Measurements from ENCODE around the gene BAAT. TPM values are rescaled to one million over a fixed set of nuclear protein-coding genes. Genes with fewer than 3 reads are reported as not detected.

BAAT gene
- polyA plus RNA-seq, 1 donor (not counting 4 experiments of a cell fraction or from before 2014, with no cell fraction given) = 0.14 TPM

DNA sequence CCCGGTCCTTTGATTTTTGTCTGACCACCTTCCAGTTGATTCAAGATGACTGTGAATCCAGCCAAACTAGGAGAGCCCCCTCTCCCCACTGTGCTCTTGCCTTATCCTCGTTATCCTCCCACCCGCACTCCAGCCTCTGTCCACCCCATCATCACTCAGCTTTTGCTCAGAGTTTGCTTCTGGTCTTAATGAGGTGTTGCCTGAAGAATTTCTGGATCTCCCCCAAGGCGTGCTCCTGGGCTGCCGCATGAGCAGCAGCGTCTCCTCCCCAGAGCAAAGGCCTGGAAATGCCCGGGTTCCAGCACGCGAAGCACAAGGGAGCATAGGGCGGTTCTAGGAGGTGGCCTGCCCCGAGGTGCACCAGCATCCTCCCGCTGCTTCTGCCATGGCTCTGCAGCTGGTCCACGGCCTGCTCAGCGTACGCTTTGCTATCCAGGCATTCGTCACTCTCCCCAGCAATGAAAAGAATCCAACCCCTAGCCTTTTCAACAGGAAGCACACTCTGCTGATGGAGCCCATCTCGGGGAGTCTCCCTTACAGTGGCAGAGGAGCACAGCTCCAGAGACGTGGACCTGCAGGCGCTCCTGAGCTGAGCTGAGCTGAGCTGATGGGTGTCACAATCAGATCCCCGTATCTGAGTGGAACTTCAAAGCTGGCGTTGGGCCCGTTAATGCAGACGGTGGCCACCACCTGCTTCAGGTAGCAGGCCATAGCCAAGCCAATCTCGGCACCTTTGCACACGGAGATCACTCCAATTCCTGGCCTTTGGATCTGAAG, 50.7 kb downstream of the BAAT start:
- FAIRE-seq = no peak
- dilution Hi-C loops (cut with MboI; ENCODE audit: extremely low pct_ligation_motif_present, low sequenced_read_pairs) = no loop called here
- H3K27ac ChIP-seq (ENCODE audit: control insufficient read depth, insufficient read depth, low read length) = no peak overlapping the region

DNA sequence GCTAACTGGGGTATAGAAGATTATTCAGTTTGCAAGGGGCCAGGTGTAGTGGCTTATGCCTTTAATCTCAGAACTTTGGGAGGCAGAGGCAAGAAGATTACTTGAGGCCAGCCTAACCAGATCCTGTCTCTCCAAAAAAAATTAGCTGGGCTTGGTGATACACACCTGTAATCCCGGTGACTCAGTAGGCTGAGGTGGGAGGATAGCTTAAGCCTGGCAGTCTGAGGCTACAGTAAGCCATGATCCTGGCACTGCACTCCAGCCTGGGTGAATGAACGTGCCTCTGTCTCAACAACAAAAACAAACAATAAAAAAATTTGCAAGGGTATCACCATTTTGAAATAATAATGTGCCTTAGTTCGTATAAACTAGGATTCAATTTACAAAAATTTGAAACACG, 51.3 kb downstream of the BAAT start:
- no peak for DNase-seq (ENCODE audit: low read depth, low spot score)
- dilution Hi-C loops (cut with MboI; ENCODE audit: extremely low pct_ligation_motif_present, low sequenced_read_pairs) = no loop called here

More for the DNA sequence above, 50.7 kb downstream of the BAAT start:
- Histone ChIP-seq H3K4me1 (ENCODE audit: control insufficient read depth, extremely low read depth, insufficient read depth, low read length) (no peaks in the 10 kb centered on the region), H3K9ac (ENCODE audit: control insufficient read depth, extremely low read depth, insufficient read depth, low read length) (no peak overlapping the region), H4K20me1 (ENCODE audit: control insufficient read depth, extremely low read depth, insufficient read depth, low read length) (no peaks in the 10 kb centered on the region), H3K9me3 (ENCODE audit: control insufficient read depth, low read depth, low read length) (no peaks in the 10 kb centered on the region), H2AFZ (ENCODE audit: control insufficient read depth, low read length) (no peak overlapping the region), H3K36me3 (ENCODE audit: control insufficient read depth in 2 of 2, extremely low read depth in 1 of 2, insufficient read depth in 2 of 2, low read length in 2 of 2) (no peaks in the 10 kb centered on the region), H3K79me2 (ENCODE audit: control insufficient read depth, insufficient read depth, low read length) (no peaks in the 10 kb centered on the region), H3K4me3 (ENCODE audit: control insufficient read depth in 2 of 3, extremely low read depth in 1 of 3, insufficient read depth in 2 of 3, low read depth in 1 of 3, low read length in 3 of 3) (no peak overlapping the region), H3K27me3 (ENCODE audit: control insufficient read depth, extremely low read depth, insufficient read depth, low read length) (no peaks in the 10 kb centered on the region), H3K4me2 (ENCODE audit: control insufficient read depth, extremely low read depth, insufficient read depth, low read depth, low read length) (no peak overlapping the region), H3K9me1 (ENCODE audit: control insufficient read depth, extremely low read depth, insufficient read depth, low read length) (no peaks in the 10 kb centered on the region)
- no peak for DNase-seq (ENCODE audit: low read depth, low spot score)
- TF ChIP-seq, protein P1, sequence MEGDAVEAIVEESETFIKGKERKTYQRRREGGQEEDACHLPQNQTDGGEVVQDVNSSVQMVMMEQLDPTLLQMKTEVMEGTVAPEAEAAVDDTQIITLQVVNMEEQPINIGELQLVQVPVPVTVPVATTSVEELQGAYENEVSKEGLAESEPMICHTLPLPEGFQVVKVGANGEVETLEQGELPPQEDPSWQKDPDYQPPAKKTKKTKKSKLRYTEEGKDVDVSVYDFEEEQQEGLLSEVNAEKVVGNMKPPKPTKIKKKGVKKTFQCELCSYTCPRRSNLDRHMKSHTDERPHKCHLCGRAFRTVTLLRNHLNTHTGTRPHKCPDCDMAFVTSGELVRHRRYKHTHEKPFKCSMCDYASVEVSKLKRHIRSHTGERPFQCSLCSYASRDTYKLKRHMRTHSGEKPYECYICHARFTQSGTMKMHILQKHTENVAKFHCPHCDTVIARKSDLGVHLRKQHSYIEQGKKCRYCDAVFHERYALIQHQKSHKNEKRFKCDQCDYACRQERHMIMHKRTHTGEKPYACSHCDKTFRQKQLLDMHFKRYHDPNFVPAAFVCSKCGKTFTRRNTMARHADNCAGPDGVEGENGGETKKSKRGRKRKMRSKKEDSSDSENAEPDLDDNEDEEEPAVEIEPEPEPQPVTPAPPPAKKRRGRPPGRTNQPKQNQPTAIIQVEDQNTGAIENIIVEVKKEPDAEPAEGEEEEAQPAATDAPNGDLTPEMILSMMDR (optimal IDR thresholded peaks at IDR 0.05 in 1 of 3, IDR thresholded peaks at IDR 0.05 in 1 of 3, conservative IDR thresholded peaks at IDR 0.05 in 1 of 3; ENCODE audit: extremely low read depth in 1 of 3, insufficient read depth in 2 of 3, low read length in 3 of 3) = no peak

More for the DNA sequence above, 51.3 kb downstream of the BAAT start:
- no peak overlapping the region for H3K4me3 ChIP-seq (ENCODE audit: control insufficient read depth in 2 of 3, extremely low read depth in 1 of 3, insufficient read depth in 2 of 3, low read depth in 1 of 3, low read length in 3 of 3)
- H2AFZ ChIP-seq (ENCODE audit: control insufficient read depth, low read length) = no peak overlapping the region
- no peaks in the 10 kb centered on the region for H3K79me2 ChIP-seq (ENCODE audit: control insufficient read depth, insufficient read depth, low read length)
- H3K27me3 ChIP-seq (ENCODE audit: control insufficient read depth, extremely low read depth, insufficient read depth, low read length) = no peaks in the 10 kb centered on the region
- no peak overlapping the region for H3K27ac ChIP-seq (ENCODE audit: control insufficient read depth, insufficient read depth, low read length)
- no peak overlapping the region for H3K9ac ChIP-seq (ENCODE audit: control insufficient read depth, extremely low read depth, insufficient read depth, low read length)
- H3K9me1 ChIP-seq (ENCODE audit: control insufficient read depth, extremely low read depth, insufficient read depth, low read length) = no peaks in the 10 kb centered on the region
- no peaks in the 10 kb centered on the region for H3K9me3 ChIP-seq (ENCODE audit: control insufficient read depth, low read depth, low read length)
- no peaks in the 10 kb centered on the region for H3K4me1 ChIP-seq (ENCODE audit: control insufficient read depth, extremely low read depth, insufficient read depth, low read length)
- no peak for FAIRE-seq
- H4K20me1 ChIP-seq (ENCODE audit: control insufficient read depth, extremely low read depth, insufficient read depth, low read length) = no peaks in the 10 kb centered on the region
- TF ChIP-seq, protein P1 (optimal IDR thresholded peaks at IDR 0.05 in 1 of 3, IDR thresholded peaks at IDR 0.05 in 1 of 3, conservative IDR thresholded peaks at IDR 0.05 in 1 of 3; ENCODE audit: extremely low read depth in 1 of 3, insufficient read depth in 2 of 3, low read length in 3 of 3) = no peak
- no peak for TF ChIP-seq EZH2 (IDR thresholded peaks at IDR 0.05; ENCODE audit: low read length)
- H3K36me3 ChIP-seq (ENCODE audit: control insufficient read depth in 2 of 2, extremely low read depth in 1 of 2, insufficient read depth in 2 of 2, low read length in 2 of 2) = no peaks in the 10 kb centered on the region
- H3K4me2 ChIP-seq (ENCODE audit: control insufficient read depth, extremely low read depth, insufficient read depth, low read depth, low read length) = no peak overlapping the region

All from keratinocyte (primary cell).